Fibroblast of lung (primary cell): ENCODE measurements around the gene ADM. TPM values are rescaled to one million over a fixed set of nuclear protein-coding genes. Genes with fewer than 3 reads are reported as not detected.

Source experiments
- DNase-seq, 2 donors: peaks; one replicate each; pipeline versions ENCODE4 v3.0.0 to v3.0.0-alpha.2; 2010; ENCODE audit warnings: low read depth in 2 of 2
- H2AFZ ChIP-seq: 2 replicates; pipeline ENCODE4 v1.5.1; 2012; ENCODE audit warnings: low read length, control low read depth, inconsistent platforms
- H3K27ac ChIP-seq: 2 replicates; pipeline ENCODE4 v1.5.1; 2011; ENCODE audit warnings: low read length, control low read depth; ENCODE audit not compliant: insufficient read depth
- H3K27me3 ChIP-seq: 2 replicates; pipeline ENCODE4 v1.5.1; 2011; ENCODE audit warnings: mild to moderate bottlenecking, low read length; ENCODE audit not compliant: control insufficient read depth, insufficient read depth
- H3K36me3 ChIP-seq: 2 replicates; pipeline ENCODE4 v1.5.1; 2011; ENCODE audit warnings: low read length; ENCODE audit not compliant: control insufficient read depth, insufficient read depth
- H3K4me1 ChIP-seq: 2 replicates; pipeline ENCODE4 v1.5.1; 2011; ENCODE audit warnings: low read length; ENCODE audit not compliant: control insufficient read depth, insufficient read depth; ENCODE audit errors: extremely low read depth
- H3K4me2 ChIP-seq: 2 replicates; pipeline ENCODE4 v1.5.1; 2011; ENCODE audit warnings: low read length, control low read depth; ENCODE audit not compliant: insufficient read depth; ENCODE audit errors: extremely low read depth
- H3K4me3 ChIP-seq, 4 experiments: fragments of 200-600 bp in 1 of 4; sonication (generic) in 1 of 4; replicated peaks in 1 of 4; 2 replicates each; pipeline ENCODE4 v1.5.1; 2011 to 2016; ENCODE audit warnings: low read length in 4 of 4, low read depth in 3 of 4, mild to moderate bottlenecking in 3 of 4, control low read depth in 2 of 4, inconsistent platforms in 1 of 4, mixed read lengths in 1 of 4; ENCODE audit not compliant: insufficient read depth in 1 of 4; ENCODE audit errors: control extremely low read depth in 1 of 4
- H3K79me2 ChIP-seq: 2 replicates; pipeline ENCODE4 v1.5.1; 2012; ENCODE audit warnings: mild to moderate bottlenecking, low read length, inconsistent platforms; ENCODE audit not compliant: control insufficient read depth, insufficient read depth
- H3K9ac ChIP-seq: 2 replicates; pipeline ENCODE4 v1.5.1; 2011; ENCODE audit warnings: mild to moderate bottlenecking, low read length, control low read depth; ENCODE audit not compliant: insufficient read depth
- H3K9me3 ChIP-seq: 2 replicates; pipeline ENCODE4 v1.5.1; 2012; ENCODE audit warnings: low read depth, low read length; ENCODE audit not compliant: control insufficient read depth, insufficient read depth
- H4K20me1 ChIP-seq: 2 replicates; pipeline ENCODE4 v1.5.1; 2011; ENCODE audit warnings: low read length; ENCODE audit not compliant: control insufficient read depth, insufficient read depth; ENCODE audit errors: extremely low read depth
- CTCF ChIP-seq, 2 donors: IDR thresholded peaks in 1 of 2; conservative IDR thresholded peaks in 1 of 2; 1 replicate in 1 of 2; 2 replicates in 1 of 2; pipeline ENCODE4 v1.5.1; 2011 to 2012; ENCODE audit warnings: low read length in 2 of 2, control low read depth in 1 of 2, inconsistent platforms in 1 of 2, low read depth in 1 of 2, mild to moderate bottlenecking in 1 of 2
- EZH2 ChIP-seq: IDR thresholded peaks from 2 replicates; pipeline ENCODE4 v1.5.1; 2012; ENCODE audit warnings: low read length, control low read depth, mild to moderate bottlenecking; ENCODE audit errors: missing control alignments
- polyA plus RNA-seq, 2 donors: library from polyadenylated mRNA; depleted of rRNA in 1 of 2; stranded (reverse) in 1 of 2; unstranded in 1 of 2; fragments of >200 nt; gene quantifications; 2 replicates each; pipeline ENCODE4 v1.2.1, GENCODE V29; 2011 to 2012; ENCODE audit warnings: missing spikeins in 1 of 2
- total RNA-seq: library from RNA; depleted of rRNA; stranded (reverse); fragments of >200 nt; gene quantifications from 2 replicates; pipeline ENCODE4 v1.2.1, GENCODE V29; 2014

Gene ADM
- total and polyA plus RNA-seq, 2 donors (not counting 1 experiment from before 2014, with no cell fraction given) = 989 to 1,010 TPM

- peaks cover 51% of the 10 kb centered on the region for H3K4me1 ChIP-seq
- no peaks in the 10 kb centered on the region for H3K9me3 ChIP-seq
- H3K79me2 ChIP-seq = no peaks in the 10 kb centered on the region
- no peaks in the 10 kb centered on the region for H3K36me3 ChIP-seq
- peak overlapping the region; percentile 8 for H3K4me2 ChIP-seq
- no peak overlapping the region for H3K4me3 ChIP-seq
- H3K27ac ChIP-seq = peak overlapping the region; percentile 26
- no peak for TF ChIP-seq EZH2
- TF ChIP-seq CTCF (conservative IDR thresholded peaks at IDR 0.05 in 1 of 2, IDR thresholded peaks at IDR 0.05 in 1 of 2; ENCODE audit: low read depth in 1 of 2, low read length in 2 of 2) = no peak
- peak; percentile 43 to 74 for DNase-seq
- no peaks in the 10 kb centered on the region for H4K20me1 ChIP-seq
- H3K27me3 ChIP-seq = no peaks in the 10 kb centered on the region
- no peak overlapping the region for H2AFZ ChIP-seq
- H3K9ac ChIP-seq = no peak overlapping the region
Observed at GRCh38 chr11:10323793-10324170, 18.9 kb downstream of the ADM start.

- Histone ChIP-seq H3K4me1 (peaks cover 57% of the 10 kb centered on the region), H3K27me3 (no peaks in the 10 kb centered on the region)
- peak in 1 of 2 donors; percentile 79 for DNase-seq
Observed at GRCh38 chr11:10324474-10324873, 19.6 kb downstream of the ADM start.

GRCh38 chr11:10325277-10326011 is 20.6 kb downstream of the ADM start:
- Histone ChIP-seq H2AFZ (no peak overlapping the region), H3K4me3 (peak overlapping the region in 1 of 4 experiments; percentile 6), H3K27me3 (no peaks in the 10 kb centered on the region), H3K27ac (peak overlapping the region; percentile 79), H3K36me3 (no peaks in the 10 kb centered on the region), H3K9me3 (no peaks in the 10 kb centered on the region), H3K9ac (no peak overlapping the region), H3K4me1 (peaks cover 60% of the 10 kb centered on the region), H3K79me2 (no peaks in the 10 kb centered on the region), H4K20me1 (no peaks in the 10 kb centered on the region), H3K4me2 (peak overlapping the region; percentile 56)
- peak; percentile 92 to 100 for DNase-seq
- no peak for TF ChIP-seq CTCF (conservative IDR thresholded peaks at IDR 0.05 in 1 of 2, IDR thresholded peaks at IDR 0.05 in 1 of 2; ENCODE audit: low read depth in 1 of 2, low read length in 2 of 2)
- TF ChIP-seq EZH2 = no peak

More at GRCh38 chr11:10324474-10324873, 19.6 kb downstream of the ADM start:
- H3K27ac ChIP-seq = peak overlapping the region; percentile 79
- H3K9me3 ChIP-seq = no peaks in the 10 kb centered on the region
- no peaks in the 10 kb centered on the region for H3K36me3 ChIP-seq
- no peak overlapping the region for H3K4me2 ChIP-seq
- H4K20me1 ChIP-seq = no peaks in the 10 kb centered on the region
- H3K9ac ChIP-seq = no peak overlapping the region
- H2AFZ ChIP-seq = no peak overlapping the region
- H3K79me2 ChIP-seq = no peaks in the 10 kb centered on the region
- TF ChIP-seq CTCF (conservative IDR thresholded peaks at IDR 0.05 in 1 of 2, IDR thresholded peaks at IDR 0.05 in 1 of 2; ENCODE audit: low read depth in 1 of 2, low read length in 2 of 2) (no peak), EZH2 (no peak)
- H3K4me3 ChIP-seq = no peak overlapping the region
